GM12865 (cell line): ENCODE measurements around the gene IL1R1.
"Not testable (repeated sequence)": the region's sequence is repeated elsewhere in the genome, so short reads cannot be mapped to it uniquely, and the experiment has no call there.

Source experiments
- DNase-seq: peaks from one replicate; pipeline ENCODE4 v3.0.0; 2010; ENCODE audit warnings: low read depth
- H3K4me3 ChIP-seq: 2 replicates; pipeline ENCODE4 v1.5.1; 2011; ENCODE audit warnings: mild to moderate bottlenecking, low read depth, low read length, control low read depth
- CTCF ChIP-seq: IDR thresholded peaks from 2 replicates; pipeline ENCODE4 v1.5.1; 2011; ENCODE audit warnings: low read length, control low read depth, low read depth, inconsistent platforms; ENCODE audit not compliant: insufficient read depth; ENCODE audit errors: missing control alignments

IL1R1 gene

GRCh38 chr2:102119255-102119654 is 23.3 kb upstream of the IL1R1 start:
- no peak for DNase-seq
- TF ChIP-seq CTCF = no peak
- H3K4me3 ChIP-seq = no peak overlapping the region

GRCh38 chr2:102120261-102120660 is 22.3 kb upstream of the IL1R1 start:
- TF ChIP-seq CTCF = no peak
- no peak overlapping the region for H3K4me3 ChIP-seq
- DNase-seq = no peak

GRCh38 chr2:102120701-102121159 is 21.8 kb upstream of the IL1R1 start:
- no peak for DNase-seq

GRCh38 chr2:102122115-102122514 is 20.4 kb upstream of the IL1R1 start:
- no peak overlapping the region for H3K4me3 ChIP-seq
- no peak for DNase-seq
- no peak for TF ChIP-seq CTCF

More at GRCh38 chr2:102120701-102121159, 21.8 kb upstream of the IL1R1 start:
- no peak for TF ChIP-seq CTCF
- H3K4me3 ChIP-seq = no peak overlapping the region

GRCh38 chr2:102122909-102123308 is 19.6 kb upstream of the IL1R1 start:
- TF ChIP-seq CTCF = no peak
- DNase-seq = no peak
- H3K4me3 ChIP-seq = no peak overlapping the region

- not testable (repeated sequence) for DNase-seq, H3K4me3 ChIP-seq
Observed at GRCh38 chr2:102124421-102124820, 18.1 kb upstream of the IL1R1 start.

GRCh38 chr2:102126169-102126568 is 16.4 kb upstream of the IL1R1 start:
- no peak for DNase-seq
- H3K4me3 ChIP-seq = no peak overlapping the region

More at GRCh38 chr2:102126169-102126568, 16.4 kb upstream of the IL1R1 start:
- no peak for TF ChIP-seq CTCF
